CD8-positive, alpha-beta memory T cell (primary cell): Measurements from ENCODE around the gene EXD1. TPM values are rescaled to one million over a fixed set of nuclear protein-coding genes. Genes with fewer than 3 reads are reported as not detected.

Source experiments
- CTCF ChIA-PET: fragments of 350-600 bp; sonication (Branson Sonifier 250); formaldehyde crosslinking; loops from one replicate; lab custom pipeline; 2021; ENCODE audit warnings: antibody characterized with exemption; lab: Charles Lee
- POLR2A ChIA-PET: fragments of 350-600 bp; sonication (Branson Sonifier 250); formaldehyde crosslinking; loops from one replicate; lab custom pipeline; 2021; ENCODE audit warnings: antibody characterized with exemption; lab: Charles Lee
- DNase-seq, 5 donors: peaks; one replicate each; pipeline versions ENCODE4 v3.0.0 to v3.0.0-alpha.2; 2020 to 2022; ENCODE audit warnings: mixed read lengths in 1 of 5
- H3K27ac ChIP-seq: one replicate; pipeline ENCODE4 v1.7.0; 2013; ENCODE audit warnings: low read depth, mild to moderate bottlenecking, low read length, moderate library complexity
- H3K27me3 ChIP-seq: 2 replicates; pipeline ENCODE4 v1.7.0; 2013; ENCODE audit warnings: low read length, mild to moderate bottlenecking; ENCODE audit not compliant: insufficient read depth, poor library complexity, severe bottlenecking
- H3K36me3 ChIP-seq: 2 replicates; pipeline ENCODE4 v1.7.0; 2013; ENCODE audit warnings: mild to moderate bottlenecking, low read length, moderate library complexity; ENCODE audit not compliant: insufficient read depth
- H3K4me1 ChIP-seq: 2 replicates; pipeline ENCODE4 v1.7.0; 2013; ENCODE audit warnings: mild to moderate bottlenecking, low read length, moderate library complexity; ENCODE audit not compliant: insufficient read depth
- H3K4me3 ChIP-seq: 2 replicates; pipeline ENCODE4 v1.7.0; 2013; ENCODE audit warnings: mild to moderate bottlenecking, low read length
- H3K9me3 ChIP-seq: 2 replicates; pipeline ENCODE4 v1.7.0; 2013; ENCODE audit warnings: mild to moderate bottlenecking, low read length
- H3K27ac Mint-ChIP-seq, 8 donors: one replicate each; pipeline ENCODE4 v1.8.0; 2020 to 2021; ENCODE audit warnings: mixed read lengths in 8 of 8, mild to moderate bottlenecking in 6 of 8, inconsistent platforms in 3 of 8, moderate library complexity in 3 of 8
- H3K27me3 Mint-ChIP-seq, 2 donors: one replicate each; pipeline ENCODE4 v1.8.0; 2020 to 2021; ENCODE audit warnings: mixed read lengths in 2 of 2, mild to moderate bottlenecking in 1 of 2, moderate library complexity in 1 of 2
- H3K36me3 Mint-ChIP-seq, 3 donors: one replicate each; pipeline ENCODE4 v1.8.0; 2020 to 2021; ENCODE audit warnings: mixed read lengths in 3 of 3, inconsistent platforms in 1 of 3, mild to moderate bottlenecking in 1 of 3
- H3K4me1 Mint-ChIP-seq, 3 donors: one replicate each; pipeline ENCODE4 v1.8.0; 2020 to 2021; ENCODE audit warnings: mixed read lengths in 3 of 3, inconsistent platforms in 1 of 3, mild to moderate bottlenecking in 1 of 3
- H3K4me3 Mint-ChIP-seq, 7 donors: one replicate each; pipeline ENCODE4 v1.8.0; 2020 to 2021; ENCODE audit warnings: mixed read lengths in 7 of 7, mild to moderate bottlenecking in 6 of 7, moderate library complexity in 4 of 7, inconsistent platforms in 2 of 7
- H3K9me3 Mint-ChIP-seq, 5 donors: one replicate each; pipeline ENCODE4 v1.8.0; 2020 to 2022; ENCODE audit warnings: mixed read lengths in 5 of 5, mild to moderate bottlenecking in 3 of 5, moderate library complexity in 2 of 5, inconsistent platforms in 1 of 5
- polyA plus RNA-seq: library from polyadenylated mRNA; unstranded; fragments of 300-500 nt; fragmentation: Illumina TruSeq; gene quantifications from one replicate; pipeline ENCODE4 v1.2.3, GENCODE V29; 2021
- total RNA-seq, 2 experiments: library from RNA; stranded (reverse); gene quantifications; one replicate each; pipeline ENCODE4 v1.2.3, GENCODE V29; 2021

The EXD1 gene
- total and polyA plus RNA-seq, 3 experiments from 2014 or later = 0.28 TPM; not detected in 2

GRCh38 chr15:41219381-41219780 is 11.2 kb downstream of the EXD1 start:
- Histone ChIP-seq H3K36me3 (no peaks in the 10 kb centered on the region), H3K27me3 (no peaks in the 10 kb centered on the region), H3K27ac (no peak overlapping the region), H3K4me1 (no peaks in the 10 kb centered on the region), H3K4me3 (no peak overlapping the region), H3K9me3 (no peaks in the 10 kb centered on the region)
- Mint-ChIP-seq H3K27me3 (peaks cover 8 to 42% of the 10 kb centered on the region in 2 donors), H3K4me3 (no peak overlapping the region), H3K9me3 (no peaks in the 10 kb centered on the region), H3K27ac (no peak overlapping the region), H3K4me1 (no peaks in the 10 kb centered on the region), H3K36me3 (no peaks in the 10 kb centered on the region)
- no peak for DNase-seq
- POLR2A ChIA-PET = no interaction called here
- CTCF ChIA-PET = no interaction called here

- Mint-ChIP-seq H3K36me3 (no peaks in the 10 kb centered on the region), H3K4me3 (no peak overlapping the region), H3K27me3 (peaks cover 8 to 40% of the 10 kb centered on the region in 2 donors), H3K9me3 (no peaks in the 10 kb centered on the region), H3K4me1 (no peaks in the 10 kb centered on the region), H3K27ac (no peak overlapping the region)
- DNase-seq = no peak
- Histone ChIP-seq H3K9me3 (no peaks in the 10 kb centered on the region), H3K36me3 (no peaks in the 10 kb centered on the region), H3K4me3 (no peak overlapping the region), H3K27me3 (no peaks in the 10 kb centered on the region), H3K27ac (no peak overlapping the region), H3K4me1 (no peaks in the 10 kb centered on the region)
- ChIA-PET POLR2A (no interaction called here), CTCF (no interaction called here)
These were observed 11.7 kb downstream of the EXD1 start for GRCh38 chr15:41218851-41219250.

- no peak for DNase-seq
- H3K4me1 Mint-ChIP-seq = no peaks in the 10 kb centered on the region
- POLR2A ChIA-PET = no interaction called here
- Histone ChIP-seq H3K36me3 (no peaks in the 10 kb centered on the region), H3K4me1 (no peaks in the 10 kb centered on the region), H3K9me3 (no peaks in the 10 kb centered on the region), H3K27ac (no peak overlapping the region), H3K27me3 (no peaks in the 10 kb centered on the region), H3K4me3 (no peak overlapping the region)
- H3K36me3 Mint-ChIP-seq = no peaks in the 10 kb centered on the region
- no peak overlapping the region for H3K4me3 Mint-ChIP-seq
- H3K27ac Mint-ChIP-seq = no peak overlapping the region
- no peaks in the 10 kb centered on the region for H3K9me3 Mint-ChIP-seq
- H3K27me3 Mint-ChIP-seq = peaks cover 11 to 44% of the 10 kb centered on the region in 2 donors
- CTCF ChIA-PET = no interaction called here
These were observed 14.8 kb downstream of the EXD1 start for GRCh38 chr15:41215708-41216107.

GRCh38 chr15:41207687-41208448 is 22.7 kb downstream of the EXD1 start:
- no peaks in the 10 kb centered on the region for H3K4me1 Mint-ChIP-seq
- H3K36me3 ChIP-seq = no peaks in the 10 kb centered on the region
- no peaks in the 10 kb centered on the region for H3K36me3 Mint-ChIP-seq
- ChIA-PET POLR2A (interaction anchor here (0.6 kb wide), 1 partner anchor 20 kb away, joined by 4 read pairs; no protein-coding TSS in a partner anchor), CTCF (interaction anchor here (1.3 kb wide), 1 partner anchor 10 kb away, joined by 3 read pairs; no protein-coding TSS in a partner anchor)
- no peak overlapping the region for H3K4me3 ChIP-seq
- H3K27me3 ChIP-seq = no peaks in the 10 kb centered on the region
- H3K9me3 Mint-ChIP-seq = no peaks in the 10 kb centered on the region
- no peaks in the 10 kb centered on the region for H3K9me3 ChIP-seq
- H3K27ac ChIP-seq = no peak overlapping the region
- no peak for DNase-seq
- H3K4me3 Mint-ChIP-seq = no peak overlapping the region
- no peaks in the 10 kb centered on the region for H3K4me1 ChIP-seq
- H3K27ac Mint-ChIP-seq = no peak overlapping the region
- H3K27me3 Mint-ChIP-seq = peaks cover 9 to 17% of the 10 kb centered on the region in 2 donors

- Mint-ChIP-seq H3K36me3 (no peaks in the 10 kb centered on the region), H3K27ac (no peak overlapping the region), H3K9me3 (no peaks in the 10 kb centered on the region), H3K4me3 (no peak overlapping the region), H3K27me3 (peaks cover 5 to 8% of the 10 kb centered on the region in 2 donors), H3K4me1 (no peaks in the 10 kb centered on the region)
- POLR2A ChIA-PET = no interaction called here
- no peaks in the 10 kb centered on the region for H3K4me1 ChIP-seq
- no peaks in the 10 kb centered on the region for H3K9me3 ChIP-seq
- CTCF ChIA-PET = interaction anchor here (0.6 to 1.4 kb wide), 2 partner anchors 263 to 277 kb away, joined by 3 read pairs; no protein-coding TSS in a partner anchor
- no peak for DNase-seq
- H3K27me3 ChIP-seq = no peaks in the 10 kb centered on the region
- H3K36me3 ChIP-seq = no peaks in the 10 kb centered on the region
- no peak overlapping the region for H3K27ac ChIP-seq
- H3K4me3 ChIP-seq = no peak overlapping the region
These were observed 25.2 kb downstream of the EXD1 start for GRCh38 chr15:41205315-41205714.

GRCh38 chr15:41203395-41203794 is 27.2 kb downstream of the EXD1 start:
- H3K4me1 Mint-ChIP-seq = no peaks in the 10 kb centered on the region
- peaks cover 4 to 5% of the 10 kb centered on the region in 2 donors for H3K27me3 Mint-ChIP-seq
- H3K9me3 Mint-ChIP-seq = no peaks in the 10 kb centered on the region
- CTCF ChIA-PET = no interaction called here
- no peaks in the 10 kb centered on the region for H3K9me3 ChIP-seq
- no peaks in the 10 kb centered on the region for H3K4me1 ChIP-seq
- DNase-seq = no peak
- H3K36me3 Mint-ChIP-seq = no peaks in the 10 kb centered on the region
- no peak overlapping the region for H3K27ac ChIP-seq
- H3K36me3 ChIP-seq = no peaks in the 10 kb centered on the region
- H3K27ac Mint-ChIP-seq = no peak overlapping the region
- H3K4me3 Mint-ChIP-seq = no peak overlapping the region
- POLR2A ChIA-PET = no interaction called here
- H3K4me3 ChIP-seq = no peak overlapping the region
- no peaks in the 10 kb centered on the region for H3K27me3 ChIP-seq

- H3K4me1 Mint-ChIP-seq = no peaks in the 10 kb centered on the region
- DNase-seq = no peak
- no peaks in the 10 kb centered on the region for H3K9me3 Mint-ChIP-seq
- no peaks in the 10 kb centered on the region for H3K4me1 ChIP-seq
- ChIA-PET POLR2A (no interaction called here), CTCF (no interaction called here)
- H3K9me3 ChIP-seq = no peaks in the 10 kb centered on the region
- no peak overlapping the region for H3K4me3 ChIP-seq
- no peaks in the 10 kb centered on the region for H3K27me3 ChIP-seq
- no peaks in the 10 kb centered on the region for H3K36me3 Mint-ChIP-seq
- peaks cover 0 to 4% of the 10 kb centered on the region in 2 donors for H3K27me3 Mint-ChIP-seq
- H3K36me3 ChIP-seq = no peaks in the 10 kb centered on the region
- H3K27ac Mint-ChIP-seq = no peak overlapping the region
- no peak overlapping the region for H3K4me3 Mint-ChIP-seq
- H3K27ac ChIP-seq = no peak overlapping the region
These were observed 31.1 kb downstream of the EXD1 start for GRCh38 chr15:41199470-41199869.

- no peaks in the 10 kb centered on the region for H3K4me1 Mint-ChIP-seq
- no peak for DNase-seq
- POLR2A ChIA-PET = no interaction called here
- no peaks in the 10 kb centered on the region for H3K9me3 Mint-ChIP-seq
- H3K36me3 ChIP-seq = no peaks in the 10 kb centered on the region
- H3K27me3 ChIP-seq = no peaks in the 10 kb centered on the region
- no peaks in the 10 kb centered on the region for H3K9me3 ChIP-seq
- H3K36me3 Mint-ChIP-seq = no peaks in the 10 kb centered on the region
- H3K4me1 ChIP-seq = no peaks in the 10 kb centered on the region
- peaks cover 0 to 2% of the 10 kb centered on the region in 2 donors for H3K27me3 Mint-ChIP-seq
- no peak overlapping the region for H3K27ac Mint-ChIP-seq
- H3K4me3 Mint-ChIP-seq = no peak overlapping the region
- no peak overlapping the region for H3K27ac ChIP-seq
- CTCF ChIA-PET = no interaction called here
- no peak overlapping the region for H3K4me3 ChIP-seq
These were observed 36.1 kb downstream of the EXD1 start for GRCh38 chr15:41194444-41194843.
